ENCODE measurements around the gene UQCR11. TPM values are rescaled to one million over a fixed set of nuclear protein-coding genes. Genes with fewer than 3 reads are reported as not detected.
"Not testable (repeated sequence)": the region's sequence is repeated elsewhere in the genome, so short reads cannot be mapped to it uniquely, and the experiment has no call there.

The UQCR11 gene
- polyA plus RNA-seq, 1 donor, result 124 TPM

DNA sequence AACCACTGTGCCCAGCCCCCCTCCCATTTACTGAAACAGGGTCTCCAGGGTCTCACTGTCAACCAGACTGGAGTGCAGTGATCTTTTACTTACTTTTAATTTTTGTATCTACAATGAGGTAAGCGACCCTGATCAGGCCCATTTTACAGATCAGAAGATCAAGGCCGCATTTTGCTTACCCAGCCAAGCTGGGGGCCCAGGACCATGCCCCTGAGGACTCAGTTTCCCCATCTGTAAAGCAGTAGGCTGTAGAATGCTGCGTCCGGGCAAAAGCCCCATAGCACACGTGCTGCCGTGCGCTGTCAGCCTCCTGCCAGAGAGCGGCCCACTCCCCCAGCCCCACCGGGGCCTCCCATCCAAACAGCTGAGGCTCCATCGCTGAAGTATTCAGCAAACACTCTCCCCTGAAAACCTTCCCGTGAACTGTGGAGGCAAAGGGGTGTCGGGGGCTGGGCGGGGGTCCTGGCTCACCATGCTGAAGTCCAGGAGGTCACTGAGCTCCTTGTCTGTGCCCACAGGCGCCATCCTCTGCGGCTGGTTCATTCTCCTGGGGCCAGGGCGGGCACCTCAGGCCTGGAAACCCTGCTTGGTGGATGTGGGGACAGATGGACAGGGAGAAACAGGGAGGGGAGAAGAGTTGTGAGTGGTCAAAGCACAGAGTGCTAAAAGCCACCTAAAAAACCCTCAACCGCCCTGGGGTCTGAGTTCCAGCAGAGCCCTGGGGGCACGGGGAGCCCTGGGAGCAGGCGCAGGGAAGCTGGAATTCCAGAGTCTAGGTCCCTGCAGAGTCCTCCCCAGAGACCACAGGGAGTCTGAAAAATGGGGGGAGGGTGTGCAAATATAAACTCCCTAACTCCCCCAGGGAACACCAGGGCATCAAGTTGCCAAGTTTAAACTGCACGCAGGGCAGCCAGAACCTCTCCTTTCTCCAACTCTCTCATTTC lies 44.7 kb upstream of the UQCR11 start:
- Histone ChIP-seq H3K27me3 (ENCODE audit: control insufficient read depth, insufficient read depth, low read length) (no peaks in the 10 kb centered on the region), H3K4me3 (ENCODE audit: low read length) (no peak overlapping the region), H3K36me3 (ENCODE audit: control insufficient read depth, insufficient read depth, low read length) (peaks cover 46% of the 10 kb centered on the region), H3K27ac (ENCODE audit: low read length) (no peak overlapping the region), H3K4me1 (ENCODE audit: control insufficient read depth, insufficient read depth, low read length) (peaks cover 12% of the 10 kb centered on the region), H3K9me3 (ENCODE audit: control insufficient read depth, low read depth, low read length) (no peaks in the 10 kb centered on the region)
- DNase-seq, result no peak
- WGBS (ENCODE audit: insufficient coverage, low lambda C conversion rate), result no CpG with 5 or more reads among the region's 20 CpGs

- Histone ChIP-seq H3K4me1 (ENCODE audit: control insufficient read depth, insufficient read depth, low read length) (peaks cover 12% of the 10 kb centered on the region), H3K9me3 (ENCODE audit: control insufficient read depth, low read depth, low read length) (no peaks in the 10 kb centered on the region), H3K4me3 (ENCODE audit: low read length) (no peak overlapping the region), H3K27ac (ENCODE audit: low read length) (no peak overlapping the region), H3K36me3 (ENCODE audit: control insufficient read depth, insufficient read depth, low read length) (peaks cover 53% of the 10 kb centered on the region), H3K27me3 (ENCODE audit: control insufficient read depth, insufficient read depth, low read length) (no peaks in the 10 kb centered on the region)
- DNase-seq, result no peak
- WGBS (ENCODE audit: insufficient coverage, low lambda C conversion rate), result no CpG with 5 or more reads among the region's 23 CpGs
Measured at GRCh38 chr19:1648920-1649541, 43.8 kb upstream of the UQCR11 start.

GRCh38 chr19:1648459-1648849 lies 43.2 kb upstream of the UQCR11 start:
- DNase-seq, result no peak
- Histone ChIP-seq H3K9me3 (ENCODE audit: control insufficient read depth, low read depth, low read length) (no peaks in the 10 kb centered on the region), H3K27ac (ENCODE audit: low read length) (no peak overlapping the region), H3K4me1 (ENCODE audit: control insufficient read depth, insufficient read depth, low read length) (peaks cover 9% of the 10 kb centered on the region), H3K36me3 (ENCODE audit: control insufficient read depth, insufficient read depth, low read length) (peaks cover 57% of the 10 kb centered on the region), H3K4me3 (ENCODE audit: low read length) (no peak overlapping the region), H3K27me3 (ENCODE audit: control insufficient read depth, insufficient read depth, low read length) (no peaks in the 10 kb centered on the region)
- WGBS (ENCODE audit: insufficient coverage, low lambda C conversion rate), result no CpG with 5 or more reads among the region's 10 CpGs

DNA sequence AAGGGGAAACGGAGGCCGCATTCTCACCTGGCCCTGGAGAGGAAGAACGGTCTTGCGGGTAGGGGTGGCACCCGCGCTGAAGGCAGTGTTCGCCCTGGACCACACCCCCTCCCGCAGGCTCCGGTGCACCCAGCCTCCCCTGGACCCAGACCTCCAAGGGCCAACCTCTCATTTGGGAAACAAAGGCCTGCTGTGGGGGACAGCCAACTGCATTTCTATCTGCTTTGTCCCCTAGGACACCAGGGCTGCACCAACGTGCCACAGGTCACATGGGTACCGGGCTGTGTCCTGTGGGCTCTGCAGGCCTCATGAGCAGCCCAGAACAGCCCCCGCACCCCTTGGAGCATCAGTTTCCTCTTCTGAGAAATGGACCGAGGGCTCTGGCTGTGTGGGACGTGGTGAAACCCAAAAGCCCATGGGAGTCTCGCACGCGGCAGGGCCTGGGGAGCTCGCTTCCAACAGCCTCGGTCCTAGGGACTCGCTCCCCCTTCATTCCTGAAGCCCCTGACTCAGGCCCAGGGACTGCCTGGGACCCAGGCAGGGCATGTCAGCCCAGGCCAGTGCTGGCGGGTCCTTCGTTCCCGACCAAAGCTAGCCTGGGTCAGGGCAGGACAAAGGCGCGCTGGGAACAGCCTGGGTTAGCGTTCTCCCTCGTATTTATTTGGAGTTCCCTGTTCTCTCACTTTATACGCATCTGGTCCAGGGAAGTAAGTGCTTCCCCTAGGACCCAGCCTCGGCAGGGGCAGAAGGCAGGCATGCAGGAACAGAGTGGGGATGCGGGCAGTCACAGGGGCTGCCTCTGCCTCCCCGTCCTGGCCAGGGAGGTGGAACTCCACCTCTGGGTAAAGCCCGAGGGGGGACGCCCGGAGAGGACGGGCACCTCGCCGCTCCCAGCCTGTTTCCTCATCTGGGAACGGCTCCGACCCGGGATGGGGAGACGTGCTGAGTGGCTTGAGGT lies 42.5 kb upstream of the UQCR11 start:
- H3K9me3 ChIP-seq (ENCODE audit: control insufficient read depth, low read depth, low read length), result no peaks in the 10 kb centered on the region
- H3K36me3 ChIP-seq (ENCODE audit: control insufficient read depth, insufficient read depth, low read length), result peaks cover 62% of the 10 kb centered on the region
- H3K27me3 ChIP-seq (ENCODE audit: control insufficient read depth, insufficient read depth, low read length), result no peaks in the 10 kb centered on the region
- H3K4me3 ChIP-seq (ENCODE audit: low read length), result no peak overlapping the region
- peaks cover 9% of the 10 kb centered on the region for H3K4me1 ChIP-seq (ENCODE audit: control insufficient read depth, insufficient read depth, low read length)
- no peak overlapping the region for H3K27ac ChIP-seq (ENCODE audit: low read length)
- no CpG with 5 or more reads among the region's 41 CpGs for WGBS (ENCODE audit: insufficient coverage, low lambda C conversion rate)
- no peak for DNase-seq

GRCh38 chr19:1646659-1647453 lies 41.6 kb upstream of the UQCR11 start:
- peaks cover 9% of the 10 kb centered on the region for H3K4me1 ChIP-seq (ENCODE audit: control insufficient read depth, insufficient read depth, low read length)
- H3K27ac ChIP-seq (ENCODE audit: low read length), result no peak overlapping the region
- H3K9me3 ChIP-seq (ENCODE audit: control insufficient read depth, low read depth, low read length), result no peaks in the 10 kb centered on the region
- no CpG with 5 or more reads among the region's 29 CpGs for WGBS (ENCODE audit: insufficient coverage, low lambda C conversion rate)
- no peak overlapping the region for H3K4me3 ChIP-seq (ENCODE audit: low read length)
- no peaks in the 10 kb centered on the region for H3K27me3 ChIP-seq (ENCODE audit: control insufficient read depth, insufficient read depth, low read length)
- DNase-seq, result no peak
- H3K36me3 ChIP-seq (ENCODE audit: control insufficient read depth, insufficient read depth, low read length), result peaks cover 70% of the 10 kb centered on the region

DNA sequence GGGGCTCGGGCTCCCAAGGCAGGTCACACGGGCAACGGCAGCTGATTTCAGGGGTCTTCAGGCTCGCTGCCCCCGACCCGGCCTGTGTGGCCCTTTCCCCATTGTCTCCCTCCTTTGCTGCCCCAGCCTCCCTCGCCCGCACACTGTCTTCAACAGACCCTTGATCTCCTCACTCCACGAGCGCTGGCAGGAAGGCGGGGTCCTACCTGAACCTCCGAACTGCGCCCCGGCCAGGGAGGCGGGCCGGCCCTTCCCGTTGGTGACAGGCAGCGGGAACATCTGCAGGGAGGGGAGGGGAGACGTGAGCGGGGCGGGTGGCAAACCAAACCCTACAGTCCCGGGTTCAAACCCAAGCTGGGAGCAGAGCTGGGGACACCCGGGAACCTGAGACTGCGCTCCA lies 40.9 kb upstream of the UQCR11 start:
- Histone ChIP-seq H3K27me3 (ENCODE audit: control insufficient read depth, insufficient read depth, low read length) (no peaks in the 10 kb centered on the region), H3K27ac (ENCODE audit: low read length) (no peak overlapping the region), H3K9me3 (ENCODE audit: control insufficient read depth, low read depth, low read length) (no peaks in the 10 kb centered on the region), H3K36me3 (ENCODE audit: control insufficient read depth, insufficient read depth, low read length) (peaks cover 75% of the 10 kb centered on the region), H3K4me1 (ENCODE audit: control insufficient read depth, insufficient read depth, low read length) (peaks cover 9% of the 10 kb centered on the region), H3K4me3 (ENCODE audit: low read length) (no peak overlapping the region)
- WGBS (ENCODE audit: insufficient coverage, low lambda C conversion rate), result no CpG with 5 or more reads among the region's 24 CpGs
- no peak for DNase-seq

DNA sequence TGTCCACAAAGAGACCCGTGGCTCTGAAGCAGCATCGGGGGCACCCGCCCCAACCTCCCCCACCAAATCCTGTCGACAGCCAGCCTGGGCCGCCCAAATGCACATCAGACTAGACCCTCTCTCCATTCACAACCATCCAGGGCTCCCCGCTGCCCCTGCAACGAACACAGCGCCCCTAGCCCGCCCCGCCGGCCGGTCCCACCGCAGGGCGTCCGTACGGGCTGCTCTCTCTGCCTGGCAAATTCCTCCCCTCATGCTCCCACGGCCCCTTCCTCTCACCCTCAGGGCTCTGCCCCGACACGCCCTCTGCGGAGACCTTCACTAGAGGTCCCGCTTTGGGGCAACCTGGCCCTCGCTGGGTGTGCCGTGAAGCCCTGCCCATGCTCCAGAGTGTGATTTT lies 40.0 kb upstream of the UQCR11 start:
- no peaks in the 10 kb centered on the region for H3K9me3 ChIP-seq (ENCODE audit: control insufficient read depth, low read depth, low read length)
- H3K4me3 ChIP-seq (ENCODE audit: low read length), result no peak overlapping the region
- no CpG with 5 or more reads among the region's 23 CpGs for WGBS (ENCODE audit: insufficient coverage, low lambda C conversion rate)
- no peaks in the 10 kb centered on the region for H3K27me3 ChIP-seq (ENCODE audit: control insufficient read depth, insufficient read depth, low read length)
- DNase-seq, result no peak
- peaks cover 3% of the 10 kb centered on the region for H3K4me1 ChIP-seq (ENCODE audit: control insufficient read depth, insufficient read depth, low read length)
- peaks cover 76% of the 10 kb centered on the region for H3K36me3 ChIP-seq (ENCODE audit: control insufficient read depth, insufficient read depth, low read length)
- H3K27ac ChIP-seq (ENCODE audit: low read length), result no peak overlapping the region

- Histone ChIP-seq H3K27me3 (ENCODE audit: control insufficient read depth, insufficient read depth, low read length) (no peaks in the 10 kb centered on the region), H3K27ac (ENCODE audit: low read length) (no peak overlapping the region), H3K9me3 (ENCODE audit: control insufficient read depth, low read depth, low read length) (no peaks in the 10 kb centered on the region), H3K4me3 (ENCODE audit: low read length) (no peak overlapping the region), H3K36me3 (ENCODE audit: control insufficient read depth, insufficient read depth, low read length) (peaks cover 77% of the 10 kb centered on the region), H3K4me1 (ENCODE audit: control insufficient read depth, insufficient read depth, low read length) (no peaks in the 10 kb centered on the region)
- no peak for DNase-seq
- no CpG with 5 or more reads among the region's 16 CpGs for WGBS (ENCODE audit: insufficient coverage, low lambda C conversion rate)
Measured at GRCh38 chr19:1644070-1644469, 38.8 kb upstream of the UQCR11 start.

DNA sequence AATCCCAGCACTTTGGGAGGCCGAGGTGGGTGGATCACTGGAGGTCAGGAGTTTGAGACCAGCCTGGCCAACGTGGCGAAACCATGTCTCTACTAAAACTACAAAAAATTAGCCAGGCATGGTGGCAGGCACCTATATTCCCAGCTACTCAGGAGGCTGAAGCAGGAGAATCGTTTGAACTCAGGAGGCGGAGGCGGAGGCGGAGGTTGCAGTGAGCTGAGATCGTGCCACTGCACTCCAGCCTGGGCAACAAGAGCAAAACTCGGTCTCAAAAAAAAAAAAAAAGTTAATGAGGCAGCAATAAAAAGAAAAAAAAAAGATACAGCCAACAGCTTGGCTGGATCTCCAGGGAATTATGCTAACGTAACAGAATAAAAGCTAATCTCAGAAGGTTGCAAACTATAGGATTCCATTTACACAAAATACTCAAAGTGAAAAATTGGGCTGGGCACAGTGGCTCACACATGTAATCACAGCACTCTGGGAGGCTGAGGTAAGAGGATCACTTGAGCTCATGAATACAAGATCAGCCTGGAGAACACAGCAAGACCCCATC lies 35.7 kb upstream of the UQCR11 start:
- H3K4me3 ChIP-seq (ENCODE audit: low read length); H3K4me1 ChIP-seq (ENCODE audit: control insufficient read depth, insufficient read depth, low read length); H3K27ac ChIP-seq (ENCODE audit: low read length); H3K9me3 ChIP-seq (ENCODE audit: control insufficient read depth, low read depth, low read length); DNase-seq; H3K27me3 ChIP-seq (ENCODE audit: control insufficient read depth, insufficient read depth, low read length): not testable (repeated sequence)
- WGBS (ENCODE audit: insufficient coverage, low lambda C conversion rate), result 69% methylated on average over 5 of the region's 10 CpGs
- H3K36me3 ChIP-seq (ENCODE audit: control insufficient read depth, insufficient read depth, low read length), result peaks cover 76% of the 10 kb centered on the region

Measured in large intestine (tissue), 3 donors.